ENCODE results near the gene GSTK1.

The GSTK1 gene

DNA sequence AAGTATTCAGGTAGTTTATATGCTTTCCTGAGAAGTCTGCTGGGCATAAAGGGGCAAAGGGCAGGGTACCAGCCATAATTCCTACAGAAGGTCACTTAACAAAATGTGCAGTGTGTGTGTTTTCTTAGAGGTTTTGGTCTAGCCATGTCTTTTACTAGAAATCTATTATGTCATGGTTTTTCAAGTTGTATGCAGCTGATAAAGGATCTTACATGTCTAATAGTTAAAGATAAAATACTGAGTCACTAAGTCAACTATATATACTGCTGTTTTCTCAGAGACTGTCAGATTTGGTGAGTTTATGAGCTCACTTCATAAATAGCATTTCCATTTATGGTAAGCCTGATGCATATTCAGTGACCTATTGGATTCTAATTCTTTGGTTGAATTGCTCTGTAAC is 32.6 kb downstream of the GSTK1 start:
- H3K4me3 ChIP-seq (ENCODE audit: low read depth, low read length), result no peak overlapping the region
- TF ChIP-seq TRIM28 (IDR thresholded peaks at IDR 0.05; ENCODE audit: borderline replicate concordance, low read length) (no peak), ZEB2 (tag by site-specific recombination; IDR thresholded peaks at IDR 0.05) (peak; percentile 58), FEZF1 (tag by site-specific recombination; IDR thresholded peaks at IDR 0.05) (peak; percentile 52; the same call in 1 of the 2 replicates), HIC1 (tag by site-specific recombination; IDR thresholded peaks at IDR 0.05) (peak; percentile 52; the same call in 1 of the 2 replicates), ZNF629 (tag by site-specific recombination; IDR thresholded peaks at IDR 0.05) (peak; percentile 85), ZNF169 (tag by site-specific recombination; IDR thresholded peaks at IDR 0.05) (no peak), PRDM6 (tag by site-specific recombination; IDR thresholded peaks at IDR 0.05) (peak; percentile 66), ZNF843 (tag by site-specific recombination; IDR thresholded peaks at IDR 0.05) (0 out of 2 replicates have a peak, but pooled peaks have one; percentile 19)
- TF ChIP-seq, protein P1, sequence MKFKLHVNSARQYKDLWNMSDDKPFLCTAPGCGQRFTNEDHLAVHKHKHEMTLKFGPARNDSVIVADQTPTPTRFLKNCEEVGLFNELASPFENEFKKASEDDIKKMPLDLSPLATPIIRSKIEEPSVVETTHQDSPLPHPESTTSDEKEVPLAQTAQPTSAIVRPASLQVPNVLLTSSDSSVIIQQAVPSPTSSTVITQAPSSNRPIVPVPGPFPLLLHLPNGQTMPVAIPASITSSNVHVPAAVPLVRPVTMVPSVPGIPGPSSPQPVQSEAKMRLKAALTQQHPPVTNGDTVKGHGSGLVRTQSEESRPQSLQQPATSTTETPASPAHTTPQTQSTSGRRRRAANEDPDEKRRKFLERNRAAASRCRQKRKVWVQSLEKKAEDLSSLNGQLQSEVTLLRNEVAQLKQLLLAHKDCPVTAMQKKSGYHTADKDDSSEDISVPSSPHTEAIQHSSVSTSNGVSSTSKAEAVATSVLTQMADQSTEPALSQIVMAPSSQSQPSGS (tag by site-specific recombination; IDR thresholded peaks at IDR 0.05; ENCODE audit: low read depth), result 0 out of 2 replicates have a peak, but pooled peaks have one; percentile 13
- no peaks in the 10 kb centered on the region for H3K9me3 ChIP-seq (ENCODE audit: control insufficient read depth, insufficient read depth, low read depth, low read length)
- H3K4me1 ChIP-seq (ENCODE audit: control insufficient read depth, insufficient read depth, low read length), result no peaks in the 10 kb centered on the region
- CTCF ChIA-PET, result interaction anchor here (0.5 to 4.3 kb wide), 4 partner anchors 9 to 63 kb away, joined by 3 to 32 read pairs (median 4); no protein-coding TSS in a partner anchor
- POLR2A ChIA-PET, result interaction anchor here (0.6 kb wide), 1 partner anchor 13 kb away, joined by 3 read pairs; no protein-coding TSS in a partner anchor
- peaks cover 32 to 95% of the 10 kb centered on the region in 2 experiments for H3K36me3 ChIP-seq (ENCODE audit: control insufficient read depth in 2 of 2, insufficient read depth in 1 of 2, low read length in 2 of 2)
- H3K27ac ChIP-seq (ENCODE audit: extremely low read depth, low read depth, low read length), result 0 out of 2 replicates have a peak overlapping the region, but pooled peaks have one; percentile 4

DNA sequence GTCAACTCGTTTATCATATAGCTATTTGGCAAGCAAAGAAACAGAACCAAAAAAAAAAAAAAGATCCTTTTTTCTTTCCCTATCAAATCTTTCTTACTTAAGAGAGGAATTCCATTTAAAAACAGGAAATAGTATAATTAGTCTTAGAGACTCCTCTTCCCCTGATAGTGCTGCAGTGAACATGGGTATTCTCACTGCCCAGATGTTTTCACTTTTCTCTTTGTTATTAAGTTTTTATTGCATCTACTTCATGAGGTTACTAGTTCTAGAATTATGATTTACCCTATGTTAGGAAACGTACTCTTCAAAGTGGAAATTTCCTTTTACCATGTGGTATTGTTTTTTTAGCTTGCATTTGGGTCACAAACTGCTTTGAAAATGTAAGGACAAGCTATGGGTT is 33.4 kb downstream of the GSTK1 start:
- CTCF ChIA-PET, result interaction anchor here (0.5 to 4.3 kb wide), 4 partner anchors 8 to 762 kb away, joined by 3 to 32 read pairs (median 4); no protein-coding TSS in a partner anchor
- no peak for TF ChIP-seq KLF8 (tag by site-specific recombination; IDR thresholded peaks at IDR 0.05)
- TF ChIP-seq ZEB2 (tag by site-specific recombination; IDR thresholded peaks at IDR 0.05), result no peak
- TF ChIP-seq ZNF837 (tag by site-specific recombination; IDR thresholded peaks at IDR 0.05), result no peak
- Histone ChIP-seq H3K4me1 (ENCODE audit: control insufficient read depth, insufficient read depth, low read length) (no peaks in the 10 kb centered on the region), H3K27ac (ENCODE audit: extremely low read depth, low read depth, low read length) (no peak overlapping the region), H3K4me3 (ENCODE audit: low read depth, low read length) (no peak overlapping the region), H3K9me3 (ENCODE audit: control insufficient read depth, insufficient read depth, low read depth, low read length) (no peaks in the 10 kb centered on the region), H3K36me3 (ENCODE audit: control insufficient read depth in 2 of 2, insufficient read depth in 1 of 2, low read length in 2 of 2) (peaks cover 32 to 96% of the 10 kb centered on the region in 2 experiments)
- POLR2A ChIA-PET, result interaction anchor here (0.6 kb wide), 1 partner anchor 14 kb away, joined by 3 read pairs; no protein-coding TSS in a partner anchor

DNA sequence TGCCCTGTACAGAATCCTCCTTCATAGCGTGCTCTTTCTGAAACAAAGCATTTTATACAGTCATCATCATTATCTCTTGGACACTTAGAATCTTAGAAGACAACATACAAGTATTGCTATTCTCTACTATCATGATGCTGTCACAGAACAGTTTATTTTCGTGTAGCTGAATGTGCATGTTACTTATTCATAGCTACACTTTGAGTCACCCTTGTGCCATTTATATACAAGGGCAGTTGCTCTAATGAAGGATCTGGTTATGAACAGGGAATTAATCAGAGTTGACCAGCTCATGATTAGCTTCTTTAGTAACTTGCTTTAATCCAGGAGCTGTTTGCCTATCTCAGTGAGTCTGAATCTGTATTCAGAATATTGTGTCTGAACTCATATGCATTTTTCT is 36.1 kb downstream of the GSTK1 start:
- Histone ChIP-seq H3K4me3 (ENCODE audit: low read depth, low read length) (no peak overlapping the region), H3K36me3 (ENCODE audit: control insufficient read depth in 2 of 2, insufficient read depth in 1 of 2, low read length in 2 of 2) (peaks cover 25 to 94% of the 10 kb centered on the region in 2 experiments), H3K9me3 (ENCODE audit: control insufficient read depth, insufficient read depth, low read depth, low read length) (no peaks in the 10 kb centered on the region), H3K4me1 (ENCODE audit: control insufficient read depth, insufficient read depth, low read length) (no peaks in the 10 kb centered on the region), H3K27ac (ENCODE audit: extremely low read depth, low read depth, low read length) (no peak overlapping the region)
- POLR2A ChIA-PET, result interaction anchor here (0.6 to 1.2 kb wide), 4 partner anchors 9 to 81 kb away, joined by 3 to 10 read pairs (median 4); partner anchors contain the start of gene CASP2
- CTCF ChIA-PET, result interaction anchor here (0.6 to 3.3 kb wide), 34 partner anchors 10 to 331 kb away, joined by 3 to 49 read pairs (median 4); partner anchors contain the start of genes CASP2, CLCN1 and GSTK1
- no peak for TF ChIP-seq ZNF266 (tag by site-specific recombination; IDR thresholded peaks at IDR 0.05; ENCODE audit: low read depth)
- TF ChIP-seq ZNF112 (tag by site-specific recombination; IDR thresholded peaks at IDR 0.05), result no peak
- TF ChIP-seq ZNF501 (tag by site-specific recombination; IDR thresholded peaks at IDR 0.05), result no peak
- TF ChIP-seq ZNF138 (tag by site-specific recombination; IDR thresholded peaks at IDR 0.05; ENCODE audit: borderline replicate concordance), result no peak

Data from HEK293 (cell line).